ENCODE measurements around the gene CTBP2. TPM values are rescaled to one million over a fixed set of nuclear protein-coding genes. Genes with fewer than 3 reads are reported as not detected.
A peak's percentile ranks its signal among the peaks of the same experiment; 100 is the strongest.

The CTBP2 gene
- total RNA-seq, 1 donor = 74.3 TPM

- peak; percentile 89 for DNase-seq (ENCODE audit: low read depth)
These were observed 58.1 kb downstream of the CTBP2 start for GRCh38 chr10:125102246-125102645.

DNA sequence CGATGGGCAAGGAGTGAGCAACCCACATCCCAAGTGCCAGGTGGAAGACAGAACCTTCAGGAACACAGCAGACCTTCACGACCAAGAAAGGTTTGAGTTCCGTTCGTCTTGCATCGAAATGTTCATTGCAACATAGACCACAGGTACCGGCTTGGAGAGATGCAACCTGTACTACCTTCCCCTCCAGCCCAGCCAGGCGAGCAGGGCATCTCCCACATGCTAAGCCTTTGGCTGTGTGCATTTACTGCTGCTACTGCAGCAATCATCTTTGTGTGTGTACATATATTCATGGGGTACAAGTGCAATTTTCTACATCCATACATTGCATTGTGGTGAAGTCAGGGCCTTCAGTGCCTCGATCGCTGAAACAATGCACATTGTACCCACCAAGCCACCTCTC lies 58.8 kb downstream of the CTBP2 start:
- TF ChIP-seq, protein P1, sequence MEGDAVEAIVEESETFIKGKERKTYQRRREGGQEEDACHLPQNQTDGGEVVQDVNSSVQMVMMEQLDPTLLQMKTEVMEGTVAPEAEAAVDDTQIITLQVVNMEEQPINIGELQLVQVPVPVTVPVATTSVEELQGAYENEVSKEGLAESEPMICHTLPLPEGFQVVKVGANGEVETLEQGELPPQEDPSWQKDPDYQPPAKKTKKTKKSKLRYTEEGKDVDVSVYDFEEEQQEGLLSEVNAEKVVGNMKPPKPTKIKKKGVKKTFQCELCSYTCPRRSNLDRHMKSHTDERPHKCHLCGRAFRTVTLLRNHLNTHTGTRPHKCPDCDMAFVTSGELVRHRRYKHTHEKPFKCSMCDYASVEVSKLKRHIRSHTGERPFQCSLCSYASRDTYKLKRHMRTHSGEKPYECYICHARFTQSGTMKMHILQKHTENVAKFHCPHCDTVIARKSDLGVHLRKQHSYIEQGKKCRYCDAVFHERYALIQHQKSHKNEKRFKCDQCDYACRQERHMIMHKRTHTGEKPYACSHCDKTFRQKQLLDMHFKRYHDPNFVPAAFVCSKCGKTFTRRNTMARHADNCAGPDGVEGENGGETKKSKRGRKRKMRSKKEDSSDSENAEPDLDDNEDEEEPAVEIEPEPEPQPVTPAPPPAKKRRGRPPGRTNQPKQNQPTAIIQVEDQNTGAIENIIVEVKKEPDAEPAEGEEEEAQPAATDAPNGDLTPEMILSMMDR (IDR thresholded peaks at IDR 0.05; ENCODE audit: insufficient read depth, low read depth, low read length) = no peak
- no peak for DNase-seq (ENCODE audit: low read depth)
- no peak overlapping the region for H3K4me3 ChIP-seq (ENCODE audit: low read depth, low read length)

More at GRCh38 chr10:125102246-125102645, 58.1 kb downstream of the CTBP2 start:
- TF ChIP-seq, protein P1 (IDR thresholded peaks at IDR 0.05; ENCODE audit: insufficient read depth, low read depth, low read length) = no peak
- H3K4me3 ChIP-seq (ENCODE audit: low read depth, low read length) = no peak overlapping the region

GRCh38 chr10:125101049-125101448 lies 59.3 kb downstream of the CTBP2 start:
- no peak overlapping the region for H3K4me3 ChIP-seq (ENCODE audit: low read depth, low read length)
- TF ChIP-seq, protein P1 (IDR thresholded peaks at IDR 0.05; ENCODE audit: insufficient read depth, low read depth, low read length) = no peak
- no peak for DNase-seq (ENCODE audit: low read depth)

DNA sequence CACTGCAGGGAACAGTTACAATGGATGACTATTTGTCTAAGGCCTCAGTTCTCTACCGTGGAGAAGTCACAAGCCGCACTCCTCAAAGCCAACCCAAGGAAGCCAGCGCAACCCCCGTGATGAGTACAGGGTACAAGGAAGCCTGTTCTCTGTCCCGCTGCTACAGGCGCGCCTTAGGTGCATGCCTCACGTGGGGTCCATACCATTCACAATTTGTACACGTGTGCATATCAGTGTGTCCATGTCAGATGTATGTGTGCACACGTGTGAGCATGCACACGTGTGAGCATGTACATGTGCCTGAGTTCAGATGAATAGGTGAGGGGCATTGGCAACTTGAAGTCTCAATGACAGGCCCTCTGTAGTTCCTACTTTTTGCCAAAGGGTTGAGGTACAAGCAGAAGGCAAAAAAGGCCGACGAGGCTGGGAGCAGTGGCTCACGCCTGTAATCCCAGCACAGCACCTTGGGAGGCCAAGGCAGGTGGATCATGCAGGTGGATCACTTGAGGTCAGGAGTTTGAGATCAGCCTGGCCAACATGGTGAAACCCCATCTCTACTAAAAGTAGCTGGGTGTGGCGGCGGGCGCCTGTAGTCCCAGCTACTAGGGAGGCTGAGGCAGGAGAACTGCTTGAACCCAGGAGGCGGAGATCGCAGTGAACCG lies 62.8 kb downstream of the CTBP2 start:
- no peak for DNase-seq (ENCODE audit: low read depth)
- TF ChIP-seq, protein P1 (IDR thresholded peaks at IDR 0.05; ENCODE audit: insufficient read depth, low read depth, low read length) = no peak
- no peak overlapping the region for H3K4me3 ChIP-seq (ENCODE audit: low read depth, low read length)

DNA sequence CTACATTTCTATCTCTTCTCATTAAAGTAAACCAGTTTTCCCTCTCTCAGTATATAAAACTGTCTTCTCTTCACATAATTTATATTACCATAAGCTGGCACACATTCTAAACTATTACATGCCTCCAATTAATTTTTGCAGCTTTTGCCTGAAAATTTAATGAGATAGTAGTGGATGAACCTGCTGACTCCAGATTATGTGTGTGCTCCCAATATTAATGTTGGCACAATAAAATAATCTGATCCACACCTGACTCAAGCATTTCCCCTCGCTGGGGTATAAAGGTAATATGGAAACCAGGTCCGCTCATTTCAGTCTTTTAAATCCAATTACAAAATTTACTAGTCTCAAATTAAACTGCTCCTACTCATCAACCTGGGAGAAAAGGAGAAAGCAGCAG lies 63.4 kb downstream of the CTBP2 start:
- TF ChIP-seq, protein P1 (IDR thresholded peaks at IDR 0.05; ENCODE audit: insufficient read depth, low read depth, low read length) = no peak

DNA sequence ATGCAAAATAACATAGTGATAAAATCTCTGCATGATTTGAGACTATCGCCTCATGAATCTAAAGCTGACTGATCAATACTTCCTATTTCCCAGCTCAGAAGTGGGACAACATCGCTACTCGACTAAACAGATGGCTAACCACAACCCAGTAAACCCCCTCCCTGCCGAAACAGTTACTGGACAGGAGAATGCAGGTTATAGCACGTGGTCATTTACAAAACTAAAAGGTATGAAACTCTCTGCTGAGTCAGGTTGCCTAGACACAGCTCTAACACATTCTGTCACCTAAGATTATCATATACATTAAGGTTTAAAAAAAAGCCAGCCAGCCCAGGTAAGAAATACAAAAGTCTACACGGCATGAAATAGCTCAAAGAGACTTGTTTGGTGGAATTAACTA lies 64.0 kb downstream of the CTBP2 start:
- TF ChIP-seq, protein P1 (IDR thresholded peaks at IDR 0.05; ENCODE audit: insufficient read depth, low read depth, low read length) = no peak
- no peak overlapping the region for H3K4me3 ChIP-seq (ENCODE audit: low read depth, low read length)
- no peak for DNase-seq (ENCODE audit: low read depth)

More for the DNA sequence above, 63.4 kb downstream of the CTBP2 start:
- DNase-seq (ENCODE audit: low read depth) = no peak
- H3K4me3 ChIP-seq (ENCODE audit: low read depth, low read length) = no peak overlapping the region

DNA sequence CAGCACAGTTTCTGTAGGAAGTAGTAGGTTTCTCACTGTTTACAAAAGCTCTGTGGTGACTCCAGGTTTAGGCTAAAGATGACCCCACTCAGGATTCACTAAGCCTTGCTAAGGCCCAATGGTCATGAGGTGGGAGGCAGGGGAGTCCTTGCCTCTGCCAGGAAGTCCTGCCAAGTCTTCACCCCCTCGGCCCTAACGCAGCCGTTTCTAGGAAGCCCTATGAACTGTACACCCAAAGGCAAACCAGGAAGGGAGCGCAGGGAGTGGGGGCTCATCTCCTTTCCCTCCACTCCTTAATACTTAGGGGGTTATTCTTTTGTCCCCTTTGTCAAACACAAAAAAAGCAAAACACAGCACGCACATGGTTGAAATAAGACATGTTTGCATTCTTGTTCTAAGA lies 64.6 kb downstream of the CTBP2 start:
- TF ChIP-seq, protein P1 (IDR thresholded peaks at IDR 0.05; ENCODE audit: insufficient read depth, low read depth, low read length) = no peak
- no peak for DNase-seq (ENCODE audit: low read depth)
- no peak overlapping the region for H3K4me3 ChIP-seq (ENCODE audit: low read depth, low read length)
